ENCODE data around the gene KIF17.

KIF17 gene

DNA sequence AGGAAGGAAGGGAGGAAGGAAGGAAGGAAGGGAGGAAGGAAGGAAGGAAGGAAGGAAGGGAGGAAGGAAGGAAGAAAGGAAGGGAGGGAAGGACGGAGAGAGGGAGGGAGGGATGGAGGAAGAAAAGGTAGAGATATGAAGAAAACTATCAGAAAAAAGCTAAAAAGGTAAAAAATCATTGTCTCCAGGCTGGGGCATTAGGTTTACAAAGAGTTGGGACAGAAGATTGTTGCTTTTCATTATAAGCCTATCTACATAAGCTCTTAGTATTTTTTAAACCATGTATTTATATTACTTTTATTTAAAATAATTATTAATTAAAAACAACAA is 91.7 kb downstream of the KIF17 start:
- H3K27ac ChIP-seq, result no peak overlapping the region
- TF ChIP-seq, protein P1, sequence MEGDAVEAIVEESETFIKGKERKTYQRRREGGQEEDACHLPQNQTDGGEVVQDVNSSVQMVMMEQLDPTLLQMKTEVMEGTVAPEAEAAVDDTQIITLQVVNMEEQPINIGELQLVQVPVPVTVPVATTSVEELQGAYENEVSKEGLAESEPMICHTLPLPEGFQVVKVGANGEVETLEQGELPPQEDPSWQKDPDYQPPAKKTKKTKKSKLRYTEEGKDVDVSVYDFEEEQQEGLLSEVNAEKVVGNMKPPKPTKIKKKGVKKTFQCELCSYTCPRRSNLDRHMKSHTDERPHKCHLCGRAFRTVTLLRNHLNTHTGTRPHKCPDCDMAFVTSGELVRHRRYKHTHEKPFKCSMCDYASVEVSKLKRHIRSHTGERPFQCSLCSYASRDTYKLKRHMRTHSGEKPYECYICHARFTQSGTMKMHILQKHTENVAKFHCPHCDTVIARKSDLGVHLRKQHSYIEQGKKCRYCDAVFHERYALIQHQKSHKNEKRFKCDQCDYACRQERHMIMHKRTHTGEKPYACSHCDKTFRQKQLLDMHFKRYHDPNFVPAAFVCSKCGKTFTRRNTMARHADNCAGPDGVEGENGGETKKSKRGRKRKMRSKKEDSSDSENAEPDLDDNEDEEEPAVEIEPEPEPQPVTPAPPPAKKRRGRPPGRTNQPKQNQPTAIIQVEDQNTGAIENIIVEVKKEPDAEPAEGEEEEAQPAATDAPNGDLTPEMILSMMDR (conservative IDR thresholded peaks at IDR 0.05), result no peak
- TF ChIP-seq ZFX (IDR thresholded peaks at IDR 0.05), result no peak

DNA sequence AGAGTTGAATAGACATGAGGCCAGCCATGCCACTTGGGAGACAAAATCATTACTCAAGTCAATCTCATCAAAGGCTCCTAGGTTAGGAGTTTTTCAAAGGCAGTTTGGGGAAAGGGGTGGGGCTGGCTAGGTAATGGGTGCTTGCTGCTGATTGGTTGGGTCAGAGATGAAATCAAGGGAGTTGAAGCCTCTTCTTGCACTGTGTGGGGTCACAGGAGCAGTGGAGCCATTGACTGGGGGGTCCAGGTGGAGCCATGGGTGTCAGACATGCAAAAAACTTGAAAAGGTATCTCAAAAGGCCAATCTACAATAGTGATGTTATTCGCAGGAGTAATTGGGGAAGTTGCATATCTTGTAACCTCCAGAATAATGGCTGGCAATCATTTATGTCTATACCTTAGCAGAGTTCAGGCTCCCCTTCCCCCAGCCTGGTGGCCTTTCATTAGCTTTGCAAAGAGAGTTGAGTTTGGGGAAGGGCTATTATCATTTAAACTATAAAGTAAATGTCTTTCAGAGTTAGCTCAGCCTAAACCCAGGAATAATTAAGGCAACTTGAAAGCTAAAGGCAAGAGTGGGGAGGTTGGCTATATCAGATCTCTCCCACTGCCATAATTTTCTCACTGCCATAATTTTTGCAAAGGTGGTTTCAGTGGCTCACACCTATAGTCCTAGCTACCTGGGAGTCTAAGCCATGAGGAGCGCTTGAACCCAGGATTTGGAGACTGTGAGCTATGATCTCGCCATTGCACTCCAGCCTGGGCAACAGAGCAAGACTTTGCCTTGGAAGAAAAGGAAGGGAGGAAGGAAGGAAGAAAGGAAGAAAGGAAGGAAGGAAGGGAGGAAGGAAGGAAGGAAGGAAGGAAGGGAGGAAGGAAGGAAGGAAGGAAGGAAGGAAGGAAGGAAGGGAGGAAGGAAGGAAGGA is 92.4 kb downstream of the KIF17 start:
- no peak overlapping the region for H3K27ac ChIP-seq
- TF ChIP-seq ZFX (IDR thresholded peaks at IDR 0.05), result no peak
- TF ChIP-seq, protein P1 (conservative IDR thresholded peaks at IDR 0.05), result no peak

DNA sequence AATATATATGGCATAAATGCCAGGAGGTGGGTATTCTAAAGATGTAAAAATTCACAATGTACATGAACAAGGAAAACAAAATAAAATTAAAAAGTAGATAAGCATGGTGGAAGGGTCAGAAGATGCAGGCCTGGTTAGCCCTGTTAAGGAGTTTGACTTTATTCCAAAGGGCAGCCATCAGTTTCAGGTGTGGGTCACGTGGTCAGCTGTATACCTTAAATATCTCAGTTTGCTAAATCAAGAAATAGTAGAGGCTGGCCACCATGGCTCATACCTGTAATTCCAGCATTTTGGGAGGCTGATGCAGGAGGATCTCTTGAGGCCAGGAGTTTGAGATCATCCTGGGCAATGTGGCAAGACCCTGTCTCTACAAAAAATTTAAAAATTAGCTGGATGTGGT is 93.1 kb downstream of the KIF17 start:
- TF ChIP-seq, protein P1 (conservative IDR thresholded peaks at IDR 0.05), result no peak
- H3K27ac ChIP-seq, result no peak overlapping the region

DNA sequence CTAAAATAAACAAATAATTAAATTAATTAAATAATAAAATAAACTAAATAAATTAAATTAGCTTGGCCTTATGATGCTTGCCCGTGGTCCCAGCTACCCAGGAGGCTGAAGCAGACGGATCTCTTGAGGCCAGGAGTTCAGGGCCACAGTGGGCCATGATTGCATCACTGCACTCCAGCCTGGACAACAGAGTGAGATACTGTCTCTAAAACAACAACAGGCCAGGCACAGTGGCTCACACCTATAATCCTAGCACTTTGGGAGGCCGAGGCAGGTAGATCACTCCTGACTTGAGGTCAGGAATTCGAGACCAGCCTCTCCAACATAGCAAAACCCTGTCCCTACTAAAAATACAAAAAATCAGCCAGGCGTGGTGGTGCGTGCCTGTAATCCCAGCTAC is 96.8 kb downstream of the KIF17 start:
- TF ChIP-seq ZFX (IDR thresholded peaks at IDR 0.05), result no peak
- TF ChIP-seq, protein P1 (conservative IDR thresholded peaks at IDR 0.05), result no peak
- no peak overlapping the region for H3K27ac ChIP-seq

DNA sequence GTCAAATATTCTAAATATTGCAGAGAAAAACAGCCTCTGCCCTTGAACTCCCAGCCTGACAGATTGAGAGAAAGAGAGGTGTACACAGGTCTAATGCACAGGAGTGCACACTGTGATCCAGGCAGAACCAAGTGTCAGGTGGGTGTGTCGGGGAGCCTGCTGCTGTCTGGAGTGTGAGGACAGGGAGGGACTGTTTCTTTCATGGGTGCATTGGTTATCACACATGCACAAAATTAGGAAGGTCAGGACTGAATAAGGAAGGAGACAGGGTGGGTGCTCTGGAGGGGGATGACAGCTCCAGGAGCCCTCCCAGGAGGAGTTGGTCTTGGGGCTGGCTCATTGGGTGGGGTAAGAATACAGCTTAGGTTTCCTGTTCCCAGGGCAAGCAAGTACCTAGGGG is 97.8 kb downstream of the KIF17 start:
- TF ChIP-seq, protein P1 (conservative IDR thresholded peaks at IDR 0.05), result no peak
- no peak for TF ChIP-seq ZFX (IDR thresholded peaks at IDR 0.05)
- H3K27ac ChIP-seq, result no peak overlapping the region

DNA sequence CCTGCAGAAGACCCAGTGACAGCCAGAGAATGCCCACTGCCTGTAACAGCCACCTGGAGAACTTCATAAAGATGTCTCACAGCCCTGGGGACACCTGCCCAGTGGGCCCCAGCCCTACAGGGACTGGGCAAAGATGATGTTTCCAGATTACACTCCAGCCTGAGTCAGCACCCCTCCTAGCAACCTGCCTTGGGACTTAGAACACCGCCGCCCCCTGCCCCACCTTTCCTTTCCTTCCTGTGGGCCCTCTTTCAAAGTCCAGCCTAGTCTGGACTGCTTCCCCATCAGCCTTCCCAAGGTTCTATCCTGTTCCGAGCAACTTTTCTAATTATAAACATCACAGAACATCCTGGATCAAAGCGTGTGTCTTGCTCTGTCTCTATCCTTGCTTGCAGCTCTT is 99.3 kb downstream of the KIF17 start:
- no peak overlapping the region for H3K27ac ChIP-seq
- TF ChIP-seq ZFX (IDR thresholded peaks at IDR 0.05), result no peak
- TF ChIP-seq, protein P1 (conservative IDR thresholded peaks at IDR 0.05), result no peak

DNA sequence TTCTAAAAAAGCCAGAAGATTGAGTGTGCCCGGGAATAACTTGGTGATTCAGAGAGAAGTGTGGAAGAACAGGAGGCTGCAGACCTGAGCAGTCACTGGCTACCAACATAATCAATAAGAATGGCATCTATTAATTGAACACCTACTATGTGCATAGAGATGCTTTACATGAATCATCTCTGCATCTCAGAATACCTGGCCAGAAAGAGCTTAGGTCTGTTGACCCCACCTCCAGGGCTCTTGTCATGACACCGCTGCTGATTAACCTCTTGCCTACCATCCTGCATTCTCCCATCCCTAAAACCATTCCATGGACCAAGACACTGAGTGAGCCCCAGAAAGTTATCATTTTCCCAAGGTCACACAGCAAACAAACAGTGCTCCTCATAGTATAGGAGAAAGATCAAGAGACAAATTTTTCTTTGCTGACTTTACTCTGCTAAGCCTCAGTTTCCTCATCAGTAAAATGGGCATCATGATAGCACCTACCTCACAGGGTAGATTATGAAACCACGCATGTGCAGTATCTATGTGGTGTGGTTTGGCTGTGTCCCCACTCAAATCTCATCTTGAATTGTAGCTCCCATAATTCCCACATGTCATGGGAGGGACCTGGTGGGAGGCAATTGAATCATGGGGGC is 100.8 kb downstream of the KIF17 start:
- TF ChIP-seq, protein P1 (conservative IDR thresholded peaks at IDR 0.05), result no peak
- TF ChIP-seq ZFX (IDR thresholded peaks at IDR 0.05), result no peak
- H3K27ac ChIP-seq, result no peak overlapping the region
